NAMALWA (cell line): Measurements from ENCODE around the gene WDR70.

ENCODE experiments used
- DNase-seq: peaks from one replicate; pipeline ENCODE4 v3.0.0-alpha.2; 2015; ENCODE audit warnings: low spot score

The WDR70 gene

DNA sequence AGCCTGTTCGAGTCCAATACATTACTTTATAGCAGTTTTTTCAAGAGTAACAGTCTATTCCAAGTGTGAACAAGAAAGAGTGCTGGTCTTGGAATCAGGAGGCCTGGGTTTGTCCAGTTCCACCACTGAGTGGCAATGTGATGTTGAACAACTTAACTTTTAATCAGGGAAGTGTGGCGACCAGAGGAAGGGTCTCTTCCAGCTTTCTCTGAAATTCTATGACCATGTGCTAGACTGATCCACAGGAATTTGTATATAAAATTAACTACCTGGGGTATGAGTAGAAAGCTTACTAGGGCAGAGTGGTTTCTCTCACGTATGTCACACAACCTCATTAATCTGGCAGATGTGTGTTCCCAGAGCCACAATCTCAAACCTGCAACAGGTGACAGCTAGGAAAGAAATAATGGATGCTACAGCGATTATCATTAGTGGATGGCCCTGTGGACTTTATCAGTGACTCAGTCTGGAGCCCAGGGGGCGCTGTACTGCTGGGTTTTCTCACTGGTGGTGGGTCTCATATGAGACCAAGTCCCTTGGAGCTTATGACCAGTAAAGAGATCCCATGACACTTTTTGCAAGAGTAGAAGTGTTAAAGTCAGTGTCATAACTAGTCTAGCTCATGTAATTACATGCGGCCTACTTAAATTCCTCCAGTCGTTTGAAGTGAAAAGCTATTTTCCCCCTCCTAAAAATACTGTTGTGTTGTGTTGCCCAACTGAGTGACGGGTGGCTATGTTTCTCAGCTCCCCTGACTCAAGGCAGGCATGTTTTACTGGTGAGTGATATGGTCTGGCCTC, 344.2 kb downstream of the WDR70 start:
- peak; percentile 41 for DNase-seq

DNA sequence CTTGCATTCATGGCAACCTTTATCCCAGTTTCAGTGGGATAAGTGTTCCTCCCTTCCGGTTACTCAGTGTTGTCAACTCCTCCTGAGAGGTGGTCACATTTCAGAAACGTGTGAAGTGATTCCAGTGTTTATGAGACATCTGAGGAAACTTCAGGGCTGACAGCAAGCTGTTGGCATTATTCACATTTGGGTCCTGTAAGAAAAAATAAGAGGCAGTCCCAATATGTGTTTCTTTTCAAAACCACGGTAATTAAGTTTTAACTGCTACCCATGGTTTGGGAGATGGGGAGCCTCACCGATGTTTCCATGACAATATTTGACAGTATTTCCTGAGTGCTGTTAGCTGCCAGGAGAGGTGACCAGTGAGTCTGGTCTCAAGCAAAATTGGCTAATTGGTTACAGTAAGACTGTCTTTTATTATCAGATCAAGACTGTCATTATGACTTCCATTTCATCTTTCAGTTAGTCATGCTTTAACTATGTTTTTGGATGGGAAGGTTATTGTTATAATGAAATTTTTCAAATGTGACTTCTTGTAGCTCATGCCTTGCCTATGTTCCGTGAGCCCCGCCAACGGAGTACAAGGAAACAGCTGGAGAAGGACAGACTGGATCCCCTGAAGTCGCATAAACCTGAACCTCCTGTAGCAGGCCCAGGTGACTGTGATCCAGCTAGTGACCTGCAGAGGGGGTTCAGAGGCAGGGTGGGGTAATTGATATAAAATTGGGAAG, 345.4 kb downstream of the WDR70 start:
- no peak for DNase-seq

DNA sequence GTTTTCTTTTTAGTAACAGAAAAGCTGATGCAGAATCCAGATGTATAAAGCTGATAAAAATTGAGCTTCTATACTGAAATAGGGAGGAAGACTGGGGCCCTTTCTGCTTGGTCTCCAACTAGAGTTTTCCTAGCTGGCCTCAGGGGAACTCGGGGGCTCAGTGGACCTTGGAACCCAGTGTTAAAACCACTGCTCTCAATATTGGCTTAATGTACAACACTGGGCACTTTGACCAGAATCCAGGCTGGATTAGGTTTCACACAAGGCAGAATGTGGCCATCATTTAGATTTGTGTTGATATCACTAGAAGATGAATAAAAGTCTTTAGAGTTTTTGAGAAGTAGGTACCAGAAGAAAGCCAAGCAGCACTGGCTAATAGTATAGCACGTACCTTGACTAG, 346.1 kb downstream of the WDR70 start:
- no peak for DNase-seq

DNA sequence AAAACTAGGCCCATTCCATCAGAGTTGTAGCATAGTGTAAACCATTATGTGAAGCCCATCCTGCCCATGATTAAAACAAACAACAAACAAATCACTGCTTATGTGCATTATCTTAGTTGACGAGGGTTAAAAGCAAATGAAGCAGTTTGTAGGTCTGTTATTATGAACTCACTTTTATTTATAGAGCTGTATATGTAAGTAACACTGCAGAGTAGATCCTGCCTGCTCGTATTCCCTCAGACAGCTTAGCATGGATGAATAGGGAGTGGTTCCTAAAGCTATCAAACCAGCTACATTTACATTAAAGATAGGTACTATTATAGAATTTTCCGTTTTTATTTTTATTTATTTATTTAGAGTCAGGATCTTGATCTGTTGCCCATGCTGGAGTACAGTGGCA, 348.1 kb downstream of the WDR70 start:
- no peak for DNase-seq

DNA sequence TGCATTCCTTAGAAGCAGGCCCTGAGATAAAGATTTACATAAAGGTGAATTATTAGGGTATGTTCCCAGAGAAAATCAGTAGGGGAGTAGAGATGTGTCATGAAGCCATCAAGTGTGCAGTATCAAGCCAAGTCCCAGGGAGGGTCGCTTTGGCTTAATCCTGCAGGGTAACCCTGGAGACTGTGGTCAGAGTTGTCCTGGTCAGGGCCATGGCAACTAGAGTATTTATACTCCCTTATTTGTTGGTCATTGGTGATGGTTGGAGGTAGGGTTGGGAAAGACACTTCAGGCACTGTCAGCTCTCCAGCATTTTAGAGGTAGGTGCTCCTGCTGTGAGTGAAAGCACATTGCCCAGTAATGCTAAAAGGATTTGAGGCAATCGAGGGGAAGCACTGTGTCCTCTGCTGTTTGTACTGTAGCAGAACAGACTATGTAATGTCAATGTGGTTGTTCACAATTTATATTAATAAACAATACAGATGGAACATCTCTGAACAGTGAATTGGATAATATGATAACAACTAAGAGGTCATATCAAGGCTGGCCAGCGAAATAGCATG, 351.9 kb downstream of the WDR70 start:
- no peak for DNase-seq

DNA sequence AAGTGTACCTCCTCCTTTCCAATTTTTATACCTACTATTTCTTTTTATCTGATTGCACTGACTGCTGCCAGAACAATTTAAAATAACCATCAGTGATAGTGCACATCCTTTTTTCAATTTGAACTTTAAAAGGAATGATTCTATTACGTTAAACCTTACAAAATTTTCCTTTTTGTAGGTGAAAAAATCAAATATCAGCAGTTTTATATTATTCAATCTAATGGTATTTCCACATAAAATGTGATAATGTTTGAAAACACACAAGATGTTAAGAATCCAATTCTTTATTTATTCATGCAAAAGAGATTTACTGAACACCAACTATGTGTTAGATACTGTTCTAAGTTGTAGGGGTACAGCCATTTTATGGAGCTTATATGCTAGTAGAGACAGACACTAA, 355.0 kb downstream of the WDR70 start:
- no peak for DNase-seq

DNA sequence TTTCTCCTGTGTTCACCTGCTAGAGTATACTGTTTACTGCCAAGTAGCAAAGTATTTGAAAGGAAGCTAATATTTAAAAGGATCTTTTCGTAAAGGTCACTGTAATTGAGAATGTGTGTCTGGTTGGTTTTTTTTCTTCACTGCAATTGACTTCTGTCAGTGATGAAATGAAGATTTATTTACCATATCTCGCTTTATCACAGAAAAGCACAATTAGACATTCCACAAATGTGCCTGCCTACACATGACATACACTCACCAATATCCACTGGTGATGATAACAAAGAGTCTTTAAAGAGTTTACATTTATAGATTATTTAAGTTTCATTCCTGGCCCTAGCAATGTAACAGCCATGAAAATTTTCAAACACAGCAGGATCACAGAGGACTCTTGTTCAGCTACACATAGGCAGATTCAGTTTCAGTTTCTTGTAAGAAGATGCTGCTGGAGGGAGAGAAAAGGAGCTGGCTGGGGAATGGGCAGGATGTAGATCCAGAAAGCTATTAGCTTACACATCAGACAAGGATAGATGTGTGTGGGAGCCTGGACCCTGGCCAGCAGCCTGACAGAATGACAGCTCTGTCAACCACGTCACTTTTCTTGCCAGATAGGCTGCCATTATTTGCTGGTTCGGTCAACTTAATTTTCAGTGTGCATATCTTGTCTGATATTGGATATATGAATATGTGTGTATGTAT, 356.7 kb downstream of the WDR70 start:
- DNase-seq: no peak

DNA sequence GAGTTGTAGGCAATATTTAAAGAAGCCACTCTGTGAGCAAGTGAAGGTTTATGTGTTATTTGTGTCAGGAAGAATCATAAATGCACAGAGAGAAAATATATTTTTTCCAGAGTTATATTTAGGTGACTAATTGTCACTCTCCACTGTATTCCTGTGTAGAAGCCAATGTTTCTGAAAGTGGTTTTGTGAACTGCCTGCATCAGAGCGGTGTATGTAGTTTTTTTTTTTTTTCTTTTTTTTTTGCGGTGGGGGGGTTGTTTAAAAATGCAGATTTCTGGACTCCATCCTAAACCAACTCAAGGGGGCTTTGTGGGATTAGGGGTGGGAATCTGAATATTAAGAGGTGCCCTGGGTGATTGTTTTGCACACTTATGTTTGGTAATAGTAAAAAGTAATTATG, 357.3 kb downstream of the WDR70 start:
- no peak for DNase-seq

DNA sequence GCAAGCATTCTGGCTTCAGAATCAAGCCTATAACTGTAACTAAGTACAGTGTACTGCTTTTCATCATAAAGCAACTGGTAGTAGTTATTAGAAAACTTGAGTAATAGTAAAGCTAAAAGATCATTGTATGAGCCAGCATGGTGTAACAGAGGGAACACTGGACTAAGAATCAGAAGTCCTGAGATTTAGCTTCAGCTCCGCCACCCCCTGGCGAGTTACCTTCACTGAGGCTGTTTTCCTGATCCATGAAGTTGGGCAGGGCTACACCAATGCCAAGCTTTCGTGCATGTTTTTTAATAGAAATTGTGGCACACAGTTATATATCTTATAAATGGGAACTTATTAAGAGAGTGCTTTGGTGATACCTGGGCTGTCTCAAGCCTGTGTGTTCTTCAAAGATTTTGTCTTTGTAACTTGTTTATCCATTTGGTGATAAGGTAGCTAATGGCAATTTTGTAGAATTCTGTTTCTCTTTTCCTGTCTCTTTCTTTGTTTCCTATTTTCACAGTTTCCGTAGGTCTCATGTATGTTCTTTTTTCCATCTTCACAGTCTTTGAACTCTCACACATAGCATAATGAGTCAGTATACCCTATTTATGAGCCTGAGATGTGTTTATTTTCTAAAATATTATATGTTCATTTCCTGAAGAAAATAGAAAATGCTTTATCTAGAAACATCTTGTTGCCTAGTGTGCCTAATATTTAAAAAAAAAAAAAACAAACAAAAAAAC, 358.4 kb downstream of the WDR70 start:
- no peak for DNase-seq

DNA sequence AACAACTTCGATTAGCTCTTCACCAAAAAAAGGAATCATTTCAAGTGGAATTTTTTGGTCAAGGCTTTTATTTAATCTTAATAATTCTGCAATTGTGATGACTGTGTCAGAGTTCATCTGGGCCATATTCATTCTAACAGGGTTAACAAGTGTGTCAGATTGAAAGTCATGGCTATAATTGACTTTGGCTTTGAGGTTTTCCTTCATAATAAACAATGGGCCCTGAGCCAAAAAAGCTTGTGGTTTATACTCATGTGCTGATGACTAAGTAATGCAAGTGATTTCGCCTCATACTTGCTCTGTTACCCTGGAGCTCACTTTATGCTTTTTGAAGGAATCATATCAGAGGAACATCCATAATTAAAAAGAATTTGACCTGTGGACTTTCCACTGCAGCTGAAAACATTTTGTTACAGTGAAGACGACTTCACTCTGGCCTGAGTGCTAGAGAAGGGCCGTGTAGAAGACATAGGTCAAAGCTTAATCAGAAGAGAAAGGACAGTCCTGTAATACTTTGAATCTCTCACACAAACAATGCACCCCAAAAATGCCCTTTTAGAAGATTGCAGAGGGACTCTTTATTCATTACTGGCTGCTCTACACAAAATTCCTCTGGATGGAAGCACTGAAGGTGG, 359.1 kb downstream of the WDR70 start:
- peak; percentile 57 for DNase-seq

DNA sequence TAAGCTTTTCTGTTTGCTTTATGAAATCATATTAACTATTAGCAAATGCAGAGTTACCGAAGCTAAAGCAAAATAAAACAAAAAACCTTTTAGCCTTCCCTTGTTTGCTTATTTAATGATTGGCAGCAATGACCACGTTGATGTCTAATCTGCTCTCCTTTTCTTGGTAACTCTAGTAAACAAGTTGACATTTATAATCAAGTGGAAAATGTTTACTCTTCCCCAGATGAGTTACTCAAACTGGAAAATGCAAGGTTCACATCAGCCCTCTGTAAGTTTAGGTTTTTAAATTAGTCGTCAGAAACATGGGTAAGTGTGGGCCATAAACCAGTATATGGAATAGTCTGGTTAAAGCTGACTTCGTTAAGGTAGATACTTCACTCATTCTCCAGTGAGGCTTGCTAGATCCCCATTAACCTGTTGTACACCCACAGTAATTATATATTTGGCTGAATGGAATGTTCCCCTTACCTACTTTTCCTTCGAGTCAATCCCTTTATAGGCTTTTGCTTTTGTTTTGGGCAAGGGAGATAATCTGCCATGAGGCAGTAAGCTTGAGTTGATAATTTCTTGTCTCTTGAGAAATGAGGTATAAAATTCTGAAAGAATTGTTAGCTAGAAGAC, 359.9 kb downstream of the WDR70 start:
- no peak for DNase-seq

DNA sequence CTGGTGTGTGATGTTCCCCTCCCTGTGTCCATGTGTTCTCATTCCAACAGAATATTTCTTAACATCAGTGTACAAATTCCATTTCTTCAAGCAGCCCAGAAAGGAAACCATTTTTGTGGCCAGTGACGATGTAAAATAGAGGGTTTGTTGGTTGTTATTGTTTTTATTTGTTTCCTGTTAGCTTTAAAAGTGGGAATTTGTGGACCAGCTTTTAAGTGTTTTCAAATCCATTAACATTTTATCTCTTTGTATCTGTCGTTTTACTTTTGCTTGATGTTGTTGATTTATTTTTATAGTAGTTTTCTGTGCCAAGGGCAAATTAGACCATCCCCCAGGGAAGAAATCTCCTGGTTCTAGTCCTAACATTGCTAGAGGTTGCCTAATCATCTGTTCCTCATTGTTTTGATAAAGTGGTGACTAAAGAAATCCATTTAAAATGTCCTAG, 360.7 kb downstream of the WDR70 start:
- no peak for DNase-seq

DNA sequence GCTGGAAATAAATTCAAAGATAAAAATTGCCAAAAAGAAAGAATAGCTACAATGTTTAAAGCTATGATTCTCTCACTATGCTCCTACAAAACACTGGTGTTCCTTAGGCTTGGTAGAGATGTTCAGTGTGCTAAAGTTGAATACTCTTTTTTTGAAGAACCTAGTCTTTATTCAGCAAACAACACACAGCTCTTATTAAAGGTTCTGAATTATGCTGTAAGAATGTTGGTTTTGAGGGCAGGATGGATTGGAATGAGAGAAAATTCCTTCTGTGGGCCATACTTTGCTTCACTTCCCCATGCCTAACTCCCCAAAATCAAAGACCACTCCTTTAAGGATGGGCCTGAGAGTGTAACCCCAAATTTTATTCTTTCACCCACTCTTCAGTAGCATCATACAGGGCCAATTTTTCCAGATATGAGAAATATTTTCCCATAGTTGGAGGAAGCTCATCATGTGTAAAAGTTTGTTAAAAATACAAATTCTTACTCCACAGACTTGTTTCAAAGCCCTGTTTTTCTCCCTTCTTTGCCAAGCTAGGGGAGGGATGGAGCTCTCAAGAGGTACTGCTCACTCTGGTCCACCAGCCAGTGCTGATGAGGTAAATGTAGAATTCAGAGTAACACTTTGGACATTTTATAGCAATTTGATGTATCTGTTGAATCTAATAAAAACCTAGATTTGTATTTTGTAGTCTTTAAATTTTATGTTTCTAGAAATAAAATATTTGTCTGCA, 361.4 kb downstream of the WDR70 start:
- DNase-seq: no peak

DNA sequence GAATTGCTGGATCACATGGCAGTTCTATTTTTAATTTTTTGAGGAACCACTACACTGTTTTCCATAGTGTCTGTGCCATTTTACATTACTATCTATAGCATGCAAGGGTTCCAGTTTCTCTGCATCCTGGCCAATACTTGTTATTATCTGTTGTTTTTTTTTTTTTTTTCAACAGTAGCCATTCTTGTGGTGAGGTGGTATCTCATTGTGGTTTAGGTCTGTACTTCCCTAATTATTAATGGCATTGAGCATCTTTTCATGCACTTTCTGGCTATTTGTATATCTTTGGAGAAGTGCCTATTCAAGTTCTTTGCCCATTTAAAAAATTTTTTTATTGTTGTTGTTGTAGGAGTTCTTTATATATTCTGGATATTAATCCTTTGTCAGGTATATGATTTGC, 363.0 kb downstream of the WDR70 start:
- DNase-seq: no peak

DNA sequence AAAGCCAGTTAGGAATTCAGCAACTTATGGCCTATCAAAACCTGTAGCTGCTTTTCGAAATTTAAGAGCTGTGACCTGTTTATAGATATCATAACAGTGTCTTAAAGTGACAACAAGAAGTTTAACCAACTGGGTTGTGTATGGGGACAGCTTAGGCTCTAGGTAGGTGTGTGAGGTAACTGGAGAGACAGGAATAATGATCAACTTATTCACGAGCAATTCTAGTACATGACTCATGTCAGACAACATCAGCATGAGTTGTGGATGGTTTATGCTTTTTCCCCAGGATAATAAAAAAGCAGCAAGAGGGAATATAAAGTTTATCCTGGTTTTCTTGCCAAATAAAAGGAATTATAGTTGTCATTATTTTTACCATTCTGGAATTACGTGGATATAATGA, 372.1 kb downstream of the WDR70 start:
- no peak for DNase-seq

DNA sequence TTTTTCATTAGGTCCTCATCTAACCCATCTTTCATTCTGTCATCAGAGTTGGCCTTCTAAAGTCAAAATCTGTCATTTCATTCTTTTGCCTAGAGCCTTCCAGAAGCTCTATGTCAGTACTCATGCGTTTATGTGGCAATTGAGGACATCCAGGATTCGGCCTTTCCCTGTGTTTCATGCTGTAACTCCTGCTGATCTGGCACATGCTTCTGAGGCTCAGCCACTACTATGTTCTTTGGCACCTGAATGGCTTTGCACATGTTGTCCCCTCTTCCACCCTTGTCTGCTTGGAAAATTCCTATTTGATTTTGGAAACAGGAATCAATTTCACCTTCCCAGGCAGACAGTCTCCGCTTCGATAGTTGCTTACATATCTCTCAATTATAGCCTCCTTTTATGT, 375.9 kb downstream of the WDR70 start:
- DNase-seq: no peak

DNA sequence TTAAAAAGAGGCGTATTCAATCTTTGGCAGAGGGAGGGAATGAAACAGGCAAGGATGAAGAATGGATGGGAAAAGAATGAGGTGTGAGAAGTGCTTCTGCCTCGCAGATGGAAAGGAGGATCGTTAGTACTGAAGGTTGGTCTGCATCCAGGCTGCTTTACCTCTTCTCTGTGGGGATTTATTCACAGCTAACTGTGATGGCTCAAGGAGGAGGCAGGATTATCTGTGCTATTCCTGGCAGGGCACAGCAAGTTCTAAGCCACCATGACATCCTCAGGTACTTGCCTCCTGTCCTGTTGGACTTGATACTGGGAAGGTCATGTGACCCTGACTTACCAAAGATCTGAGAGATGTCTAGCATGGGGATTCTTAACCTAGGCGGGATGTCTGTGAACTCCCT, 376.5 kb downstream of the WDR70 start:
- no peak for DNase-seq

DNA sequence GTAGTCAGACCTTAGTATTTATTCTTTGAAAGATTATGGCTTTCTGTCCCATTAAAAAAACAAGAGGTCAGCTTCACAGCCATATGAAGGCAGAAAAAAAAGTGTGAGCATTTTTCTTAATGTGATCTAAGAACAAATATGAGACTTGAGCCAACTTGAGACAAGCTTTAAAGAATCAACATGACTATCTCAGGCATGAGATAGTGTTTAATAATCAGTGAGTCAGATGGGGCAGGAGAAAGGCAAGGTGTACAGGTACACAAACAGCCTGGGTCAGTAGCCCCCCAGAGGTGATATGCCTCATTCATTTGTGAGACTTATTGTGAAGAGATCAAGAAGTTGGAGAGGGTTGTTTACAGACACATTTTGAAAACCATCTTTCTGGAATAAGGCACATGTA, 377.1 kb downstream of the WDR70 start:
- no peak for DNase-seq

DNA sequence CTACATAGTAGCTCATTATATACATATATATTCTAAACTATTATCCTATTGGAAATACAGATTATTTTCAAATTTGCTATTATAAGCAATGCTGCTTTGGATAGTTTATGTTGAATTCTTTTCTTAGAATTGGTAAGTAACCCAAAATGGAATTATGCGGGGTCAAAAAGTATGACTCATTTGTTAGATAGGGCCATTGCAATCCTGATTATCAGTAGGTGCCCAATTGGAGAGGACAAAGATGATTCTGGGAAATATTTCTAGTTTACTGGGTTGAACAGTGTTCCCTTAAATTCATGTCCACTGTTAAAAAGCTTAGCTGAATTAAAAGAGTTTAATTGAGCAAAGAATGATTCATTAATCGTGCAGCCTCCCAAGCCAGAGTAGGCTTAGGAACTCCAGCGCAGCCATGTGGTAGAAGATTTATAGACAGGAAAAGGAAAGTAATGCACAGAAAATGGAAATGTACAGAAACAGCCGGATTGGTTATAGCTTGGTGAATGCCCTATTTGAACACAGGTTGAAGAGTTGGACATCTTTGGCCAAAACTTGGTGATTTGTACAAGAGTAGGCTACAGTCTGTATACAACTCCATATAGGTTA, 379.0 kb downstream of the WDR70 start:
- no peak for DNase-seq

DNA sequence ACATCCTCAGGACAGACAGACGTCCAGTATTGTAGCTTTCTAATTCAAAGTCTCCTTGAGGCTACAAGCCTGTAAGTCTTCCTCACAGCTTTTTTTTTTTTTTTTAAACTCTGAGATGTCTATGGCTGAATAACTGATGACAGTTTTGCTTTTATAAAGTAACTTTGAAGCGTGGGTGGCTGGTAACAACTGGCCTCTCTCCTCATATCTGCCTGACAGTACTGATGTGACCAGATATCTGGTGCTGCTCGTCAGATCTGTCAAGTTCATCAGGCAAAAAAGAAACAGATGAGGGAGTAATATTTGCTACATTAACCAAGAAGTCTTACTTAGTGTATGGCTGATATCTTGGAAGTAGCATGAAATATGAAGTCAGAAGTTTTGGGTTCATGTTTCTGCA, 388.1 kb downstream of the WDR70 start:
- DNase-seq: no peak
